Astrocyte (in vitro differentiated cells and primary cell): Measurements from ENCODE around the gene PTPRN2. TPM values are rescaled to one million over a fixed set of nuclear protein-coding genes. Genes with fewer than 3 reads are reported as not detected.

Experiments
- DNase-seq: peaks from one replicate; pipeline ENCODE4 v3.0.0-alpha.2; 2010; ENCODE audit warnings: low read depth
- FAIRE-seq: peaks from 2 replicates; lab custom pipeline; 2011; peaks lifted over from hg19 to GRCh38; lab: Jason Lieb, UNC
- H2AFZ ChIP-seq: 2 replicates; pipeline ENCODE4 v1.6.0; 2012; ENCODE audit warnings: low read depth, low read length, inconsistent platforms
- H3K27ac ChIP-seq: 2 replicates; pipeline ENCODE4 v1.5.1; 2011; ENCODE audit warnings: low read depth, low read length, inconsistent platforms
- H3K27me3 ChIP-seq: 2 replicates; pipeline ENCODE4 v1.6.0; 2011; ENCODE audit warnings: low read length, inconsistent platforms; ENCODE audit not compliant: insufficient read depth
- H3K36me3 ChIP-seq: 2 replicates; pipeline ENCODE4 v1.5.1; 2011; ENCODE audit warnings: low read length, inconsistent platforms; ENCODE audit not compliant: insufficient read depth
- H3K4me1 ChIP-seq: 2 replicates; pipeline ENCODE4 v1.5.1; 2011; ENCODE audit warnings: low read length, inconsistent platforms; ENCODE audit not compliant: insufficient read depth
- H3K4me2 ChIP-seq: 2 replicates; pipeline ENCODE4 v1.6.0; 2012; ENCODE audit warnings: low read length, inconsistent platforms
- H3K4me3 ChIP-seq: 2 replicates; pipeline ENCODE4 v1.5.1; 2011; ENCODE audit warnings: low read depth, mild to moderate bottlenecking, low read length, inconsistent platforms; ENCODE audit not compliant: insufficient read depth
- H3K79me2 ChIP-seq: 2 replicates; pipeline ENCODE4 v1.6.0; 2012; ENCODE audit warnings: mild to moderate bottlenecking, low read length, inconsistent platforms; ENCODE audit not compliant: insufficient read depth
- H3K9ac ChIP-seq: 2 replicates; pipeline ENCODE4 v1.6.0; 2012; ENCODE audit warnings: mild to moderate bottlenecking, low read length, inconsistent platforms
- H3K9me3 ChIP-seq: 2 replicates; pipeline ENCODE4 v1.5.1; 2012; ENCODE audit warnings: low read depth, mild to moderate bottlenecking, low read length, inconsistent platforms; ENCODE audit not compliant: insufficient read depth
- H4K20me1 ChIP-seq: 2 replicates; pipeline ENCODE4 v1.6.0; 2012; ENCODE audit warnings: low read length, inconsistent platforms; ENCODE audit not compliant: insufficient read depth
- H3K27ac Mint-ChIP-seq: one replicate; pipeline ENCODE4 v1.8.0; 2021; ENCODE audit warnings: mild to moderate bottlenecking, mixed read lengths; ENCODE audit not compliant: unreplicated experiment
- H3K27me3 Mint-ChIP-seq: one replicate; pipeline ENCODE4 v1.8.0; 2021; ENCODE audit warnings: low read depth, mixed read lengths; ENCODE audit not compliant: unreplicated experiment
- H3K36me3 Mint-ChIP-seq: one replicate; pipeline ENCODE4 v1.8.0; 2021; ENCODE audit warnings: low read depth, mixed read lengths; ENCODE audit not compliant: unreplicated experiment
- H3K4me1 Mint-ChIP-seq: one replicate; pipeline ENCODE4 v1.8.0; 2021; ENCODE audit warnings: low read depth, mixed read lengths; ENCODE audit not compliant: unreplicated experiment
- H3K4me3 Mint-ChIP-seq: one replicate; pipeline ENCODE4 v1.8.0; 2021; ENCODE audit warnings: mild to moderate bottlenecking, moderate library complexity, mixed read lengths; ENCODE audit not compliant: unreplicated experiment
- H3K9me3 Mint-ChIP-seq: one replicate; pipeline ENCODE4 v1.8.0; 2021; ENCODE audit warnings: mild to moderate bottlenecking, mixed read lengths; ENCODE audit not compliant: unreplicated experiment
- EZH2 ChIP-seq: IDR thresholded peaks from 2 replicates; pipeline ENCODE4 v1.6.1; 2012; ENCODE audit warnings: mild to moderate bottlenecking, low read length, inconsistent platforms; ENCODE audit not compliant: insufficient read depth
- total RNA-seq: library from RNA; stranded (reverse); gene quantifications from 2 replicates; pipeline ENCODE4 v1.2.1, GENCODE V29; 2021
- TF ChIP-seq, protein P1 (sequence below): IDR thresholded peaks from 2 replicates; pipeline ENCODE4 v1.5.1; 2011; ENCODE audit warnings: low read depth, mild to moderate bottlenecking, inconsistent platforms, low read length, moderate library complexity; ENCODE audit not compliant: insufficient read depth

Gene PTPRN2
- total RNA-seq, 1 donor from 2014 or later, result 0.09 TPM

DNA sequence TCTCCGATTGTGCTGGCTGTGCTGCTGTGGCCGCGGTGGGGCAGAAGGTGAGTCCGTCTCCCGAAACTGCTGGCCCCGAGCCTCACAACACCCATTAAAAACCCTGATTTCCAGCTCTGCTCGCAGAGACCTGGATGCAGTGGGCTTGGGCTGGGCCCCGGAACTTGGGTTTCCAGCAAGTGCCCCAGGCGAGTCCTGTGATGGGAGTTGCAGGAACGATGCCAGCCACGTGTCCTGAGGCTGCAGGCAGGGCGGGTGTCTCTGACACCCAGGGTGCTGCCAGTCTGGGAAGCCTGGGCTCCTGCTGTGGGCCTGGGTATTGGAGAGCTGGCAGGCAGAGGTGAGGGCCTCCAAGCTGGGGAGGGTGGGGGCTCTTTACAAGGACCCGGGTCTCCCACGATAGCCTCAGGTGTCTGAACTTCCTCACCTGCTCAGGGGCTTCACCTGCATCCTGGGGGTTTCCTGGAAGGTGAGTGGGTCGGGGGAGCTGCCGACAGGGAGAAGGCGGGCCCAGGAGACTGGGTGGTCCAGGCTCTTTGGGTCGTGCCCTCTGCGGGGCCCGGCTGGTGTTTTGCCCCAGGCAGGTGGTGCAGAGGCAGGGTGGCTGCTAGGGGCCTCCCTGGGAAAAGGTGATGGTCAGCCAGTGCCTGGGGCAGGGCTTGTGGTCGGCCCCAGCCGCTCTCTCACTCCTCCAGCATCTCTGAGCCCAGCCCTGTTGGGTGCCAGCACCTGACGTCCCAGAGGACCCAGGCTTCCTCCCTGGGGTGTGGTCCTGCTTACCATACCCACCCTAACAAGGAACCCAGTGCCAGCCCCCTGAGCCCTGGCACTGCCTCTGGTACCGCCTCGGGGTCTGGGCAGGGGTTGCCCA is 1070.5 kb downstream of the PTPRN2 start:
- DNase-seq (no peak), FAIRE-seq (no peak)
- no peaks in the 10 kb centered on the region for H3K36me3 ChIP-seq
- H2AFZ ChIP-seq, result no peak overlapping the region
- H3K27me3 Mint-ChIP-seq, result no peaks in the 10 kb centered on the region
- H3K9me3 Mint-ChIP-seq, result peaks cover 26% of the 10 kb centered on the region
- H3K4me3 Mint-ChIP-seq, result no peak overlapping the region
- no peak overlapping the region for H3K9ac ChIP-seq
- no peaks in the 10 kb centered on the region for H4K20me1 ChIP-seq
- H3K27me3 ChIP-seq, result no peaks in the 10 kb centered on the region
- H3K4me3 ChIP-seq, result no peak overlapping the region
- no peak overlapping the region for H3K27ac ChIP-seq
- TF ChIP-seq, protein P1, sequence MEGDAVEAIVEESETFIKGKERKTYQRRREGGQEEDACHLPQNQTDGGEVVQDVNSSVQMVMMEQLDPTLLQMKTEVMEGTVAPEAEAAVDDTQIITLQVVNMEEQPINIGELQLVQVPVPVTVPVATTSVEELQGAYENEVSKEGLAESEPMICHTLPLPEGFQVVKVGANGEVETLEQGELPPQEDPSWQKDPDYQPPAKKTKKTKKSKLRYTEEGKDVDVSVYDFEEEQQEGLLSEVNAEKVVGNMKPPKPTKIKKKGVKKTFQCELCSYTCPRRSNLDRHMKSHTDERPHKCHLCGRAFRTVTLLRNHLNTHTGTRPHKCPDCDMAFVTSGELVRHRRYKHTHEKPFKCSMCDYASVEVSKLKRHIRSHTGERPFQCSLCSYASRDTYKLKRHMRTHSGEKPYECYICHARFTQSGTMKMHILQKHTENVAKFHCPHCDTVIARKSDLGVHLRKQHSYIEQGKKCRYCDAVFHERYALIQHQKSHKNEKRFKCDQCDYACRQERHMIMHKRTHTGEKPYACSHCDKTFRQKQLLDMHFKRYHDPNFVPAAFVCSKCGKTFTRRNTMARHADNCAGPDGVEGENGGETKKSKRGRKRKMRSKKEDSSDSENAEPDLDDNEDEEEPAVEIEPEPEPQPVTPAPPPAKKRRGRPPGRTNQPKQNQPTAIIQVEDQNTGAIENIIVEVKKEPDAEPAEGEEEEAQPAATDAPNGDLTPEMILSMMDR, result no peak
- no peaks in the 10 kb centered on the region for H3K4me1 Mint-ChIP-seq
- no peaks in the 10 kb centered on the region for H3K9me3 ChIP-seq
- no peaks in the 10 kb centered on the region for H3K79me2 ChIP-seq
- H3K36me3 Mint-ChIP-seq, result no peaks in the 10 kb centered on the region
- H3K4me1 ChIP-seq, result no peaks in the 10 kb centered on the region
- H3K4me2 ChIP-seq, result no peak overlapping the region
- H3K27ac Mint-ChIP-seq, result no peak overlapping the region

DNA sequence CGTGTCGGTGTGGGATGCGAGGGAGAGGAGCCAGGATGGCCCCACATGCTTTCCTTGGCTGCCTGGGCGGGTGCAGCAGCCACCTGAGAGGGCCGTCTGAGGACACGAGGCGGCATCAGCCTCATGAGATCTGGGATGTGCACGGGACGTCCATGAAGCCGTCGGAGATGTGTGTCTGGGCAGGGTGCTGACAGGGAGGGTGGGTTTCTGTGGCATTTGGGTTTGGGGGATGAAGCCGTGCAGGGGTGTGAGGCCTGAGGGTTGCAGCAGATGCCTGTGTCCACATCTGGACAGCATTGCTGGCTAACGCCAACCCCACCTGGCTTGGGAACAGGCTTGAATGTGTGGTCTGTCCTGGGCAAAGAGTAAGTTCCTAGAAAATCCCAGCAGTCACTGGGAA is 1071.3 kb downstream of the PTPRN2 start:
- Histone ChIP-seq H4K20me1 (no peaks in the 10 kb centered on the region), H3K4me2 (no peak overlapping the region), H3K4me1 (no peaks in the 10 kb centered on the region), H2AFZ (no peak overlapping the region), H3K79me2 (no peaks in the 10 kb centered on the region), H3K36me3 (no peaks in the 10 kb centered on the region), H3K27ac (no peak overlapping the region), H3K4me3 (no peak overlapping the region), H3K27me3 (no peaks in the 10 kb centered on the region), H3K9me3 (no peaks in the 10 kb centered on the region), H3K9ac (no peak overlapping the region)
- Mint-ChIP-seq H3K27me3 (no peaks in the 10 kb centered on the region), H3K4me1 (no peaks in the 10 kb centered on the region), H3K36me3 (no peaks in the 10 kb centered on the region), H3K4me3 (no peak overlapping the region), H3K9me3 (peaks cover 26% of the 10 kb centered on the region), H3K27ac (no peak overlapping the region)
- no peak for TF ChIP-seq EZH2
- DNase-seq, result no peak
- no peak for FAIRE-seq

DNA sequence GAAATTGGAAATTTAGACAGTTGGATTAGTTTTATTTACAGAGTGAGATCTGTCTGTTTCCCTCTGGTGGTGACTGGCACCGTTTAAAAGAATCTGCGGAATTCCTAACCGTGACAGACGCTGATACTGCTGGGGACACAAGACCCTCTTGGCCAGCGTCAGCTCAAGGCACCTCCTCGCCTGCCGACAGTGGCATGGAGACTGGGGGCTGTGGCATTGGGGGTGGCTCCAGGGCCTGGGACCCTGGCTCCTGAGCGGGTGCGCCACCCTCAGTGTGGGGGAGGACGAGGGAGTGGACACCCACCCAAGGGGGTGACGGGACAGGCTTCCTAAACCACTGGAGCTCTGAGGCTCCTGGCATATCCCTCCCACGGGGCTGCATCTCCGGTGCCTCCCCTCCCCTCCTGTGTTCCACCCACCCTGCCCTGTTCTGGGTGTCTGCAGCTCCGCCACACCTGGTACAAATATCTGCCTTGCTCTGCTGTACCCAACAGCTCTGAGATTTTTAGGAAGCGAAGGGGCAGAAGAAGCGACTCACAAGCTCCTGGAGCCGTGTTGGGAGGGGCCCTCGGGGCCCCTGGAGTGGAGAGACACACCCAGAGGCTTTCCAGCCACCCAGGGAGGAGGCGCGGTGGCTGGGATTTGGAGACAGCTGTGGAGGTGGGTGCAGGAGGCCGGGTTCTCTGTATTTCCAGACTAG is 1072.1 kb downstream of the PTPRN2 start:
- Histone ChIP-seq H3K27ac (no peak overlapping the region), H3K9ac (no peak overlapping the region), H2AFZ (no peak overlapping the region), H3K4me2 (no peak overlapping the region), H4K20me1 (no peaks in the 10 kb centered on the region), H3K4me3 (no peak overlapping the region), H3K4me1 (no peaks in the 10 kb centered on the region), H3K27me3 (no peaks in the 10 kb centered on the region), H3K9me3 (no peaks in the 10 kb centered on the region), H3K79me2 (no peaks in the 10 kb centered on the region), H3K36me3 (no peaks in the 10 kb centered on the region)
- H3K36me3 Mint-ChIP-seq, result no peaks in the 10 kb centered on the region
- no peak overlapping the region for H3K4me3 Mint-ChIP-seq
- no peak for FAIRE-seq
- H3K4me1 Mint-ChIP-seq, result no peaks in the 10 kb centered on the region
- no peaks in the 10 kb centered on the region for H3K27me3 Mint-ChIP-seq
- TF ChIP-seq EZH2, result no peak
- TF ChIP-seq, protein P1, result no peak
- H3K27ac Mint-ChIP-seq, result no peak overlapping the region
- H3K9me3 Mint-ChIP-seq, result peaks cover 24% of the 10 kb centered on the region
- DNase-seq, result no peak
